ENCODE data around the gene MIPOL1. TPM values are rescaled to one million over a fixed set of nuclear protein-coding genes. Genes with fewer than 3 reads are reported as not detected.
A peak's percentile ranks its signal among the peaks of the same experiment; 100 is the strongest.

The MIPOL1 gene
- total and polyA plus RNA-seq, 2 of the 13 experiments (the other 11 are each of a cell fraction or from before 2014, with no cell fraction given), result 8.6 to 34.2 TPM

GRCh38 chr14:37594238-37594970, 396.7 kb downstream of the MIPOL1 start (continued):
- TF ChIP-seq, protein P1, sequence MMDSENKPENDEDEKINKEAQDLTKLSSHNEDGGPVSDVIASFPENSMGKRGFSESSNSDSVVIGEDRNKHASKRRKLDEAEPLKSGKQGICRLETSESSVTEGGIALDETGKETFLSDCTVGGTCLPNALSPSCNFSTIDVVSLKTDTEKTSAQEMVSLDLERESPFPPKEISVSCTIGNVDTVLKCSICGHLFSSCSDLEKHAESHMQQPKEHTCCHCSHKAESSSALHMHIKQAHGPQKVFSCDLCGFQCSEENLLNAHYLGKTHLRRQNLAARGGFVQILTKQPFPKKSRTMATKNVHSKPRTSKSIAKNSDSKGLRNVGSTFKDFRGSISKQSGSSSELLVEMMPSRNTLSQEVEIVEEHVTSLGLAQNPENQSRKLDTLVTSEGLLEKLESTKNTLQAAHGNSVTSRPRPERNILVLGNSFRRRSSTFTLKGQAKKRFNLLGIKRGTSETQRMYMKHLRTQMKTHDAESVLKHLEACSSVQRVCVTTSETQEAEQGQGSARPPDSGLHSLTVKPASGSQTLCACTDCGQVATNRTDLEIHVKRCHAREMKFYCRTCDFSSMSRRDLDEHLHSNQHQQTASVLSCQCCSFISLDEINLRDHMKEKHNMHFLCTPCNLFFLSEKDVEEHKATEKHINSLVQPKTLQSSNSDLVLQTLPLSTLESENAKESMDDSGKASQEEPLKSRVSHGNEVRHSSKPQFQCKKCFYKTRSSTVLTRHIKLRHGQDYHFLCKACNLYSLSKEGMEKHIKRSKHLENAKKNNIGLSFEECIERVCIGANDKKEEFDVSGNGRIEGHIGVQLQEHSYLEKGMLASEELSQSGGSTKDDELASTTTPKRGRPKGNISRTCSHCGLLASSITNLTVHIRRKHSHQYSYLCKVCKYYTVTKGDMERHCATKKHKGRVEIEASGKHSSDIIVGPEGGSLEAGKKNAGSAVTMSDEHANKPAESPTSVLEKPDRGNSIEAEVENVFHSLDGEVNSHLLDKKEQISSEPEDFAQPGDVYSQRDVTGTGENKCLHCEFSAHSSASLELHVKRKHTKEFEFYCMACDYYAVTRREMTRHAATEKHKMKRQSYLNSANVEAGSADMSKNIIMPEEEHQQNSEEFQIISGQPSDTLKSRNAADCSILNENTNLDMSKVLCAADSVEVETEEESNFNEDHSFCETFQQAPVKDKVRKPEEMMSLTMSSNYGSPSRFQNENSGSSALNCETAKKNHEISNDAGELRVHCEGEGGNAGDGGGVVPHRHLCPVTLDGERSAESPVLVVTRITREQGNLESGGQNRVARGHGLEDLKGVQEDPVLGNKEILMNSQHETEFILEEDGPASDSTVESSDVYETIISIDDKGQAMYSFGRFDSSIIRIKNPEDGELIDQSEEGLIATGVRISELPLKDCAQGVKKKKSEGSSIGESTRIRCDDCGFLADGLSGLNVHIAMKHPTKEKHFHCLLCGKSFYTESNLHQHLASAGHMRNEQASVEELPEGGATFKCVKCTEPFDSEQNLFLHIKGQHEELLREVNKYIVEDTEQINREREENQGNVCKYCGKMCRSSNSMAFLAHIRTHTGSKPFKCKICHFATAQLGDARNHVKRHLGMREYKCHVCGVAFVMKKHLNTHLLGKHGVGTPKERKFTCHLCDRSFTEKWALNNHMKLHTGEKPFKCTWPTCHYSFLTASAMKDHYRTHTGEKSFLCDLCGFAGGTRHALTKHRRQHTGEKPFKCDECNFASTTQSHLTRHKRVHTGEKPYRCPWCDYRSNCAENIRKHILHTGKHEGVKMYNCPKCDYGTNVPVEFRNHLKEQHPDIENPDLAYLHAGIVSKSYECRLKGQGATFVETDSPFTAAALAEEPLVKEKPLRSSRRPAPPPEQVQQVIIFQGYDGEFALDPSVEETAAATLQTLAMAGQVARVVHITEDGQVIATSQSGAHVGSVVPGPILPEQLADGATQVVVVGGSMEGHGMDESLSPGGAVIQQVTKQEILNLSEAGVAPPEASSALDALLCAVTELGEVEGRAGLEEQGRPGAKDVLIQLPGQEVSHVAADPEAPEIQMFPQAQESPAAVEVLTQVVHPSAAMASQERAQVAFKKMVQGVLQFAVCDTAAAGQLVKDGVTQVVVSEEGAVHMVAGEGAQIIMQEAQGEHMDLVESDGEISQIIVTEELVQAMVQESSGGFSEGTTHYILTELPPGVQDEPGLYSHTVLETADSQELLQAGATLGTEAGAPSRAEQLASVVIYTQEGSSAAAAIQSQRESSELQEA (CRISPR knock-in tag; IDR thresholded peaks at IDR 0.05; ENCODE audit: not compliant biosample characterization), result peak; percentile 81
- TF ChIP-seq FOSL2 (CRISPR knock-in tag; IDR thresholded peaks at IDR 0.05) (peak; percentile 27; the same call in 1 of the 2 replicates), MIER2 (CRISPR knock-in tag; IDR thresholded peaks at IDR 0.05) (no peak), ZNF564 (CRISPR knock-in tag; IDR thresholded peaks at IDR 0.05) (no peak), ZBTB21 (CRISPR knock-in tag; IDR thresholded peaks at IDR 0.05) (no peak), HNRNPK (IDR thresholded peaks at IDR 0.05; ENCODE audit: low read depth, low read length, poor library complexity, severe bottlenecking) (no peak), ZEB1 (IDR thresholded peaks at IDR 0.05; ENCODE audit: insufficient replicate concordance, low read depth) (no peak), TFAP4 (IDR thresholded peaks at IDR 0.05; ENCODE audit: borderline replicate concordance, low read depth) (no peak), ZMAT3 (CRISPR knock-in tag; conservative IDR thresholded peaks at IDR 0.05) (no peak), MXD3 (CRISPR knock-in tag; IDR thresholded peaks at IDR 0.05) (0 out of 2 replicates have a peak, but pooled peaks have one; percentile 57), THRA (CRISPR knock-in tag; IDR thresholded peaks at IDR 0.05; ENCODE audit: borderline replicate concordance) (peak; percentile 59; the same call in 1 of the 2 replicates), ZFY (CRISPR knock-in tag; IDR thresholded peaks at IDR 0.05) (peak; percentile 74), CC2D1A (CRISPR knock-in tag; IDR thresholded peaks at IDR 0.05) (no peak)
